ENCODE data around the gene TMPRSS5.
"Not testable (repeated sequence)": the region's sequence is repeated elsewhere in the genome, so short reads cannot be mapped to it uniquely, and the experiment has no call there.

TMPRSS5 gene

DNA sequence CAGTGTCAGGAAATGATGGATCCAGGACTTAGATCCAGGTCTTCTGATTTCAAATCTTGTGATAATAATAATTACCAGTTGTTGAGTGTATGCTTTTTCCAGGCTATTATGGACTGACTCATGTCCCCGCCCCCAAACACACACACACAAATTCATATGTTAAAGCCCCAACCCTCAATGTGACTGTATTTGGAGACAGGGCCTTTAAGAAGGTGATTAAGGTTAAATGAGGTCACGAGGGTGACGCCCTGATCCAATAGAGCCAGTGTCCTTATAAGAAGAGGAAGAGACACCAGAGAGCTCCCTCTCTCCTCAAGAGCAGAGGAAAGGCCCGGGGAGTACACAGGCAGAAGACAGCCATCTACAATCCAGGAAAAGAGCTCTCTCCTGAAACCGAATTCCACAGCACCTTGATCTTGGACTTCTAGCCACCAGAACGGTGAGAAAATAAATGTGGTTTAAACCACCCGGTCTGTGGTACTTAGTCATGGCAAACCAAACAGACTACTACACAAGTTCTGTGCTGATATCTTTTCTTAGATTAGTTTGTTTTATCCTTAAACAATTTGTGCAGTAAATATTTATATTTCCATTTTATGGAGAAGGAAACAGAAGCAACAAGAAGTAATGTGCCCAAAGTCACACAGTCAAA lies 8.2 kb downstream of the TMPRSS5 start:
- DNase-seq (ENCODE audit: low read depth in 2 of 2): no peak

- no peak for DNase-seq (ENCODE audit: low read depth in 2 of 2)
Measured at GRCh38 chr11:113697111-113697510, 9.0 kb downstream of the TMPRSS5 start.

DNA sequence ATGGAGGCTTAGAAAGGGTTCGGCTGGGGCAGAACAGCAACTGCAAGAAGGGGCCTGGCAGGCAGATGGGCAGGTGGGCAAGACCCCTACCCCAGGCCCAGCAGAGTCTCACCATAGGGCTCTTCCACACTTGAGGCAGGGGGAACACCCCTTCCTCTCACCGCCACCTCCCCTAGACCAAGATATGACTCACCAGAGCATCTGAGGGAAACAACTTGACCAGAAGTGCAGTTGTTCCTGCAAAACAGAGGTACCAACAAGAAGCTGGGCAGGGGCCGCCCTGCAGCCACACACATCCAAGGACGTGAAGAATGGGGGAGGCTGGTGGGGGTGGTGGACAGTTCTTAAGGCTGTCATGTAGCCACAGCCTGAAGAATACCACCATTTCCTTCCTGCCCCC lies 10.9 kb downstream of the TMPRSS5 start:
- no peak for DNase-seq (ENCODE audit: low read depth in 2 of 2)

- no peak for DNase-seq (ENCODE audit: low read depth in 2 of 2)
Measured at GRCh38 chr11:113694390-113694789, 11.7 kb downstream of the TMPRSS5 start.

GRCh38 chr11:113693030-113693429 lies 13.1 kb downstream of the TMPRSS5 start:
- no peak for DNase-seq (ENCODE audit: low read depth in 2 of 2)

GRCh38 chr11:113690619-113691569 lies 15.2 kb downstream of the TMPRSS5 start:
- no peak for DNase-seq (ENCODE audit: low read depth in 2 of 2)

- no peak for DNase-seq (ENCODE audit: low read depth in 2 of 2)
Measured at GRCh38 chr11:113689768-113690618, 16.1 kb downstream of the TMPRSS5 start.

- DNase-seq (ENCODE audit: low read depth in 2 of 2): no peak
Measured at GRCh38 chr11:113685654-113686359, 20.3 kb downstream of the TMPRSS5 start.

DNA sequence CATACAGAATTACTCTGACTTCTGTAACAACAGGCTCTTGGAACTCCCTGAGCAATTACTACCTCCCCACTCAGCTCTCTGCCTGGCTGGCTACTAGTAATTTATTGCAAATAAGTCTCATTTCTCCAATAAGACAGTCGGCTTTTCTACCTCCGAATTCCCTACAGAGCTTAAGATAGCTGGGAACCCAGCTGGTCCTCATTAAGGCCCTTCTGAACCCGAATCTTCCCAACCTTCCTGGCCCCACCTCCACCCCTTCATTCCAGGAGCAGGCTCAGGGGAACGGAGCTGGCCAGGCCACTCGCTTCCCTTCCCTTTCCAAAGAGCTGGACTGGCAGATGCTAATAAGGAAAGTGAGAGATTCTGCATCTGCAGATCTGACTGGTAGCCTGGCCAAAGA lies 21.6 kb downstream of the TMPRSS5 start:
- no peak for DNase-seq (ENCODE audit: low read depth in 2 of 2)

DNA sequence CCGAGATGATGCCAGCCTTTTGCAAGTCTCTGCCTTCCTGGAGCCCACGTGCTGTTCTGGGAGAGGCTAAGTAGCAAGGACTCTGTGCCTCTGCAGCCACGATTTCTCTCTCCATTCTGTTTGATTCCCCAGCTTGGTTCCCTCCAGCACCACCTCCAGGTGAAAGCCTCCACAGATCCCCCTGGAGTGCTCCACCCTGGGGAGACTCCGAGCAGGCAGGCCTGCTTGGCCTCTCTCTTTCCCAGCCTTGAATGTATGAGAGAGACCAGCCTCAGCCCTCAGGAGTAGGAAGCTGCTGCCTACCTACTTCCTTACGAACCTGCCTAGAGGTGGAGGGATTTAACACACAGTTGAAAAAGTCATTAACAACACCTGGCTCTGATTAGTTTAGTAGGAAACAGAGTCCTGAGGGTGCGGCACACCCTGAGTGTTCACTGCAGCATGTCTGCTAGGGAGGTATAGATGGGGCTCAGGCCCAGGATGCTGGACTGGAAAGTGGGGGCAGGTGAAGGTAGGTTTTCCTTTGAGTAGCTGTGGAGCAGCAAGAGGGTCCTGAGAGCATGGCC lies 22.5 kb downstream of the TMPRSS5 start:
- no peak for DNase-seq (ENCODE audit: low read depth in 2 of 2)

DNA sequence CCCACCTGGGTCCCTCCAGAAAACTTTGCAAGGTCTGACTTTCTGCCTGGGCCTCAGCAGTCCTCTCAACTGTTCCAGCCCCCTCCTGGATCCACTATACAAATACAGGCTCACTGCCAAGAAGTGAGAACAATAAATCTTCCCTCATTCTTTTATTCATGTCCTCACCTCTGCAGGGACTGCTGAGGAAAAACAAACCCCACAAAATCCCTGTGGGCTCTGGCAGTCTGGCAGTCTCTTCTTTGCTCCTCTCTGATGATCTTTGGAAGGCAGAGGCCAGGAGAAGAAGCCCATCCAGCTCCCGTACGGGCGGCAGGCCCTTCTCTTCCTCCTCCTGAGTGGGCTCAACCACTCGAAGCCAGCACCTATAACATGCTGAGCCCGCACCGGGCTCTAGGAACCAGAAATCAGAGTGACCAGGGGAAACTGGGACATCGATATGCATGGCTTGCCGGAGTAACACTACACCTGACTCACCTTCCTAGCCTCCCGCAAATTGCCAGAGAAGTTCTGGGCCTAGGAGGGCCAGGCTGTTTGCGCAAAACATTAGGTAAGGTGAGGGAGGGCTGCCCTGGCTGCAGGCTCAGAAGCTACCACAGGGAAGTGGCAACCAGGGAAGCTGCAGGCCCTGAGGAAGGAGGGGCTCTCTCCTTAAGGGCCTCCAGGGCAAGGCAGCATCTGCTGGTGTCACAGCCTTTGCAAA lies 24.2 kb downstream of the TMPRSS5 start:
- DNase-seq (ENCODE audit: low read depth in 2 of 2): no peak

GRCh38 chr11:113681282-113681681 lies 24.8 kb downstream of the TMPRSS5 start:
- no peak for DNase-seq (ENCODE audit: low read depth in 2 of 2)

- DNase-seq (ENCODE audit: low read depth in 2 of 2): no peak
Measured at GRCh38 chr11:113677685-113678084, 28.4 kb downstream of the TMPRSS5 start.

DNA sequence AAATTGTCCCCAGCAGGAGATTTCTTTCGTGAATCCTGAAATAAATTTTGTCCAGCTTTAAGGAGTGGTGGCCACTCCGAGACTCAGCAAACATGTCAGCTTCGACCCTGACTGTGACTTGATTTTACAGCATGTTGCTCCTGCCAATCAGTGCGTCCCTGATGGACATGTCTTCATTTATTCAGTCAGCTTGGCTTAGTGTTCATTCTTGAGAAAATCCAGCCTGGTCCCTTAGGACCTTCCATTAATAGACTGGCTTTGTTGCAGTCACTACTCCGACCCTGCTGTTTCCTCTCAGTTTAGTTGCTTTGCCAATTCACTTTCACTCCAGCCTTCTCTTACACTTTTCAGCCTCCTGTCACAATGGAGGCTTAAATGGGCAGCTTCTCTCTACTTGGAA lies 30.5 kb downstream of the TMPRSS5 start:
- no peak for DNase-seq (ENCODE audit: low read depth in 2 of 2)

GRCh38 chr11:113675003-113675561 lies 31.0 kb downstream of the TMPRSS5 start:
- DNase-seq (ENCODE audit: low read depth in 2 of 2): no peak

- no peak for DNase-seq (ENCODE audit: low read depth in 2 of 2)
Measured at GRCh38 chr11:113674397-113674685, 31.8 kb downstream of the TMPRSS5 start.

GRCh38 chr11:113673550-113674396 lies 32.3 kb downstream of the TMPRSS5 start:
- no peak for DNase-seq (ENCODE audit: low read depth in 2 of 2)

DNA sequence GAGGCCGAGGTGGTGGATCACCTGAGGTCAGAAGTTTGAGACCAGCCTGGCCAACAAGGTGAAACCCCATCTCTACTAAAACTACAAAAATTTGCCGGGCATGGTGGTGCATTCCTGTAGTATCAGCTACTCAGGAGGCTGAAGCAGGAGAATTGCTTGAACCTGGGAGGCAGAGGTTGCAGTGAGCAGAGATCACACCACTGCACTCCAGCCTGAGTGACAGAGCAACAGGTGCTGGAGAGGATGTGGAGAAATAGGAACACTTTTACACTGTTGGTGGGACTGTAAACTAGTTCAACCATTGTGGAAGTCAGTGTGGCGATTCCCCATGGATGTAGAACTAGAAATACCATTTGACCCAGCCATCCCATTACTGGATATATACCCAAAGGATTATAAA lies 34.2 kb downstream of the TMPRSS5 start:
- DNase-seq (ENCODE audit: low read depth in 2 of 2): not testable (repeated sequence)

DNA sequence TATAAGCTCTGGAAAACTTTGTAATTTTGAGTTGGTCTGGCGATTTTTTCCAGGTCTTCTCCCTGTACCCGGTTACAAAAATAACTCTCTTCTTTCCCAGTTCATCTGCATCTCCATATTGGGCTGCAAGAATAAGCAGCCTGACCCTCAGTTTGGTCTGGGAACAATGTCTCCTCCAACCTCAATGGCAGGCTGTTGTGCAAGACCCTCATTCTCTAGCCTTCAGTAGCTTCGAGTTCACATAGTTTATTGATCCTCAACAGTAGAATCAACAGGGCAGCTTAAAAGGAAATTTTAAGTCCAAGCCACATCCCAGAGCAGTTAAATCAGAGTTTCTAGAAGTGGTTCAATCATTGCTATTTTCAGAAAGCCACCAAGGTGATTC lies 35.3 kb downstream of the TMPRSS5 start:
- no peak for DNase-seq (ENCODE audit: low read depth in 2 of 2)

Data from activated CD4-positive, alpha-beta T cell treated with anti-CD3 and anti-CD28 coated beads for 24 hours (primary cell).